ENCODE results near the gene ZDHHC5.

Gene ZDHHC5

GRCh38 chr11:57667736-57668433 is at the start of gene ZDHHC5:
ZDHHC5 (plus strand) TSS chr11:57668114; CDS start chr11:57673091, 4,977 bp downstream.
- DNase-seq, result peak; percentile 99

GRCh38 chr11:57618438-57618837 is 49.5 kb upstream of the ZDHHC5 start:
- DNase-seq, result no peak

- DNase-seq, result no peak
Observed at GRCh38 chr11:57619331-57619730, 48.6 kb upstream of the ZDHHC5 start.

- DNase-seq, result no peak
Observed at GRCh38 chr11:57620467-57620866, 47.4 kb upstream of the ZDHHC5 start.

- no peak for DNase-seq
Observed at GRCh38 chr11:57622263-57622662, 45.7 kb upstream of the ZDHHC5 start.

GRCh38 chr11:57624864-57625263 is 43.0 kb upstream of the ZDHHC5 start:
- DNase-seq, result no peak

GRCh38 chr11:57626895-57627294 is 41.0 kb upstream of the ZDHHC5 start:
- DNase-seq, result no peak

- DNase-seq, result no peak
Observed at GRCh38 chr11:57630171-57630570, 37.7 kb upstream of the ZDHHC5 start.

GRCh38 chr11:57632116-57632515 is 35.8 kb upstream of the ZDHHC5 start:
- no peak for DNase-seq

GRCh38 chr11:57633394-57634070 is 34.4 kb upstream of the ZDHHC5 start:
- DNase-seq, result no peak

GRCh38 chr11:57634311-57634710 is 33.6 kb upstream of the ZDHHC5 start:
- no peak for DNase-seq

GRCh38 chr11:57635246-57635645 is 32.7 kb upstream of the ZDHHC5 start:
- no peak for DNase-seq

GRCh38 chr11:57637626-57638004 is 30.3 kb upstream of the ZDHHC5 start:
- no peak for DNase-seq

GRCh38 chr11:57638005-57638781 is 29.7 kb upstream of the ZDHHC5 start:
- no peak for DNase-seq

GRCh38 chr11:57638811-57639320 is 29.0 kb upstream of the ZDHHC5 start:
- DNase-seq, result peak; percentile 34

GRCh38 chr11:57639321-57640067 is 28.4 kb upstream of the ZDHHC5 start:
- DNase-seq, result peak; percentile 40

- DNase-seq, result no peak
Observed at GRCh38 chr11:57640068-57640800, 27.7 kb upstream of the ZDHHC5 start.

GRCh38 chr11:57641011-57641807 is 26.7 kb upstream of the ZDHHC5 start:
- peak; percentile 37 for DNase-seq

- DNase-seq, result no peak
Observed at GRCh38 chr11:57643802-57644201, 24.1 kb upstream of the ZDHHC5 start.

GRCh38 chr11:57644748-57645688 is 22.9 kb upstream of the ZDHHC5 start:
- peak; percentile 89 for DNase-seq

Data from CD4-positive, alpha-beta T cell treated with Interleukin-17A for 4 hours (primary cell).